PC-9 (cell line): ENCODE results near the gene BTBD16.

Experiments
- EZH2 ChIP-seq: fragments of 200-600 bp; sonication (generic); IDR thresholded peaks from 2 replicates; pipeline ENCODE4 v1.8.0; 2017; ENCODE audit warnings: antibody characterized with exemption, low read depth
- TF ChIP-seq, protein P1 (sequence below): fragments of 200-600 bp; sonication (generic); conservative IDR thresholded peaks from 2 replicates; pipeline ENCODE4 v1.6.1; 2017; ENCODE audit warnings: mixed run types, antibody characterized with exemption, mild to moderate bottlenecking, moderate library complexity

DNA sequence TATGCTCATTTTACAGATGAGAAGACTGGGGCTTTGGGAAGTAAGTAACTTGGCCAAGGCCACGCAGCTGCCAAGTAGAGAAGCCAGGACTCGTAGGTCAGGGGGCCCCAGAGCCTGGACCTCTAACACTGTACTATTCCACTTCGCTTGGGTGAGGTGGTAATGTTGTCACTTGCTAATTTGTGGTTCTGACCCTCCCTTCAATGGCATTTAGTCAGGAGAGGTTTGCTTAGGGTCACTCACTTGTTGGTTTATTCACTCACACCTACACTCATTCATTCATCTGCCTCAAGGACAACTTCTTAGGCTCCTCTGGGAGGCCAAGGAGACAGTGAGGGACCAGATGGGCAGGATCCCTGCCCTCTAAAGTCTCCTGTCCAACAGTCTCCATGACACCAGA lies 21.3 kb downstream of the BTBD16 start:
- TF ChIP-seq, protein P1, sequence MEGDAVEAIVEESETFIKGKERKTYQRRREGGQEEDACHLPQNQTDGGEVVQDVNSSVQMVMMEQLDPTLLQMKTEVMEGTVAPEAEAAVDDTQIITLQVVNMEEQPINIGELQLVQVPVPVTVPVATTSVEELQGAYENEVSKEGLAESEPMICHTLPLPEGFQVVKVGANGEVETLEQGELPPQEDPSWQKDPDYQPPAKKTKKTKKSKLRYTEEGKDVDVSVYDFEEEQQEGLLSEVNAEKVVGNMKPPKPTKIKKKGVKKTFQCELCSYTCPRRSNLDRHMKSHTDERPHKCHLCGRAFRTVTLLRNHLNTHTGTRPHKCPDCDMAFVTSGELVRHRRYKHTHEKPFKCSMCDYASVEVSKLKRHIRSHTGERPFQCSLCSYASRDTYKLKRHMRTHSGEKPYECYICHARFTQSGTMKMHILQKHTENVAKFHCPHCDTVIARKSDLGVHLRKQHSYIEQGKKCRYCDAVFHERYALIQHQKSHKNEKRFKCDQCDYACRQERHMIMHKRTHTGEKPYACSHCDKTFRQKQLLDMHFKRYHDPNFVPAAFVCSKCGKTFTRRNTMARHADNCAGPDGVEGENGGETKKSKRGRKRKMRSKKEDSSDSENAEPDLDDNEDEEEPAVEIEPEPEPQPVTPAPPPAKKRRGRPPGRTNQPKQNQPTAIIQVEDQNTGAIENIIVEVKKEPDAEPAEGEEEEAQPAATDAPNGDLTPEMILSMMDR = no peak
- TF ChIP-seq EZH2 = no peak
